HG03095 (cell line): Measurements from ENCODE around the gene PPP1R12C.
"Not testable (repeated sequence)": the region's sequence is repeated elsewhere in the genome, so short reads cannot be mapped to it uniquely, and the experiment has no call there.

ENCODE experiments used
- ATAC-seq: cut with Tn5 transposase; IDR thresholded peaks from one replicate; pipeline ENCODE4 v1.9.1; 2021; ENCODE audit warnings: moderate library complexity; ENCODE audit not compliant: unreplicated experiment

The PPP1R12C gene

GRCh38 chr19:55076321-55076720, 41.1 kb downstream of the PPP1R12C start:
- no peak for ATAC-seq

DNA sequence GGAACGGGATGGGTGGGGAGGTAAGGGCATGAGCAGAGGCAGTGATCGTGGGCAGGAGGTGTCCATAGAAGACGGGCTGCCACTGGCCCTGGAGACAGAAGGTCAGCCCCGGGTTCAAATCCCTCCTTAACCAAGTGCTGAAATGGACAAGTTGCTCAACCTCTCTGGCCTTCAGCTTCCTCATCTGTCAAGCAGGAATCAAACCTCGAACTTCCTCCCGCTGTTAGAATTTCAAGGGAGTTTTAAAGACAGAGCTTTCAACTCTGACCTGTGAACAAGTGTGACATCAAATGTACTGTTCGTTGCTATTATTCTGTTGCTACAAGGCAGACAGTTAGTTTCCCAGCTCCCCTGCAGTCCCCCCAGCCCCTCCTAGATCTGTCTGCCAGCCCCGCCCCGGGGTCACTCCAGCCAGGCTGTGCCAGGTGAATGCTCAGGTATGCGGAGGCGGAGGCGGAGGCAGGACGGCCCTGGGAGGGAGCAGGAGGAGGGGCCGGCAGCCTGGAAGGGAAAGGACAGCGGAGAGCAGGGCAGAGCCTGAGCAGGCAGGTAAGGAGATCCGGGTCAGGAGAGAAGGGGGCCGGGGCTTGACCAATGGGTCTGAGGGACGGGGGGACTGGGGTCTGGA, 42.0 kb downstream of the PPP1R12C start, which contains the start of gene EPS8L1:
Gene EPS8L1 (plus strand): TSS at position 499 of the 628 bp plus-strand sequence. CDS start 576 bp downstream, outside the sequence.
- no peak for ATAC-seq

DNA sequence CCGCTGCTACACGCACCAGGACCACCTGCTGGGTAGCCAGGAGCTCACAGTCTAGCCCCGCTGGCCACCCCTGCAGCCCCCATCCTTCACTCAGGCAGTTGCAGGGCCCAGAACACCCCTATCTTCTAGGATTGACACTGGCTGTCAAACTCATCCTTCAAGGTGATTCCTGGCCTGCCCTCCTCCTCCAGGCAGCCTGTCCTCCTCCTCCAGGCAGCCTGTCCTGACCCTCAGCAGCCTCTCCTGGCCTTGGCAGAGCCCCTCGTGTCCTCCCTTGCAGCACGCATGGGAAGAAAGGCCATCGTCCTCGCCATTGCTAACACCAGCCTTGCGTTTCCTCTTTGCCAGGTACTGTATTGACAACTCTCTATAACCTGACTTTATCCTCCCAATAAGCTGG, 45.5 kb downstream of the PPP1R12C start:
- no peak for ATAC-seq

GRCh38 chr19:55071129-55071502, 46.3 kb downstream of the PPP1R12C start:
- no peak for ATAC-seq

GRCh38 chr19:55070466-55071128, 46.8 kb downstream of the PPP1R12C start:
- ATAC-seq = no peak

DNA sequence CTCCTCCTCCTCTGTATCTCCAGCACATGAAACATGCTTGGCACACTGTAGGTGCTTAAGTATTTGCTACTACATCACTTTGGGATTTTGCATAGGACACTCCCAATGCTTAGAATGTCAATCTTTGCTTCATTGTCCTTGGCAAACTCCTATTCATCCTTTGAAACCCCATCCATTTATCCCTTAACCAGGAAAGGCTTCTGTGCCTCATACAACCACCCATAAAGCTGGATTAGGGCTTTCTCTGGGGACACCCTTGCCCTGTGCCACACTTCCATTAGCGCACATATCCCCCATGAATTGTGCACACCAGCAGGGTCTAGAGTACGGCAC, 47.6 kb downstream of the PPP1R12C start:
- no peak for ATAC-seq

DNA sequence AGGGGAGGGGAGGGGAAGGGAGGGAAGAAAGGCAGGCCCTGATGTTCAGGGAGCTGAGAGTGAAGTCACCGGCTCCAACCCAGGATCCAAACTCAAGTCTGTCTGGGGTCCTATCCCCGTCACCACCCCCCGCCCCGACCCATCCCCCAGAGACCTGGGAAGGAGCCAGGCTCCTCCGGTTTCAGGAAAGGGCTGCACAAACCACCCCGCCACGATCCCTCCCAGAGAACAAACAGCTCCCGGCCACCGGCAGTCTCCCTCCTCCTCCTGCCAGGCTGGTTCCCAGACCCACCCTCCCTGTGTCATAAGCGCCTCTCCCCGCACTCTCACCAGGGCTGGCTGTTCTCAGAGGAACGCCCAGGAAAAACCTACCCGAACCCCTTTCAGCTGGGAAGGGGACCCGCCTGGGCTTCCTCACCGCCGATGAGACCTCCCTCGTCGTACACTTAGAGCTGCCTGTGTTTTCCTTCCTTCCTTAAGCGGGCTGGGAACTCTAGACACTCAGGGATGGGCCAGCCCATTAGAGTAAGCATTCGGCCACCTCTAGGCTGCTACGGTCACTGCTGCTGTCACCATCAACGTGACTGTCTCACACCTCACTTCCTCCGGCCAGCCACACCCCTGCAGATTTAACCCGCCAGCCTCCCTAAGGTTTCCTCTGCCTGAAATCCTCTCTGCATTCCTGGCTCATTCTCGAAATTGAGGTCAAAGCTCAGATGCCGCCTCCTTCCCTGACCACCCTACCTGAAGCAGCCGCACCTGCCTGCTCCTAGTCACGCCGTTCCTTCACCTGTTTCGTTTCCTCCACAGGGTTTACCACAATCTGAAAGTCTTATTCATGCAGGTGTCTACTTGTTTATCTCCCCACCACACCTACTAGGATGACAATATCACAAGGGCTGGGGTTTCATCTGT, 48.2 kb downstream of the PPP1R12C start:
- ATAC-seq = no peak

DNA sequence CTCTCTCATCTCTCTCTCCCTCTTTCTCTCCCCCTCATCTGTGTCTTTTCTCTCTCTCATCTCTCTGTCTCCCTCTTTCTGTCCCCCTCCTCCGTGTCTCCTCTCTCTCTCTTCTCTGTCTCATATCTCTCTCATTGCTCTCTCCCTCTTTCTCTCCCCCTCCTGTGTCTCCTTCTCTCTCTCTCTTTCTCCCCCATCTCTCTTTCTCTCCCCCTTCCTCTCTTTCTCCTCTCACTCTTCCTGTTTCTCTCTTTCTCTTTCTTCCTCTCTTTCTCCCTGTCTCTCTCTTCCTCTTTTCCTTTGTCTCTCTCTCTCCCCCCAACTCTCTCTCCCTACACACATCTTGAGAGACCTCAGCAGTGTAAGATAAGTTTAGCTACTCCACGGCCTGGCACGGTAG, 49.6 kb downstream of the PPP1R12C start:
- no peak for ATAC-seq

DNA sequence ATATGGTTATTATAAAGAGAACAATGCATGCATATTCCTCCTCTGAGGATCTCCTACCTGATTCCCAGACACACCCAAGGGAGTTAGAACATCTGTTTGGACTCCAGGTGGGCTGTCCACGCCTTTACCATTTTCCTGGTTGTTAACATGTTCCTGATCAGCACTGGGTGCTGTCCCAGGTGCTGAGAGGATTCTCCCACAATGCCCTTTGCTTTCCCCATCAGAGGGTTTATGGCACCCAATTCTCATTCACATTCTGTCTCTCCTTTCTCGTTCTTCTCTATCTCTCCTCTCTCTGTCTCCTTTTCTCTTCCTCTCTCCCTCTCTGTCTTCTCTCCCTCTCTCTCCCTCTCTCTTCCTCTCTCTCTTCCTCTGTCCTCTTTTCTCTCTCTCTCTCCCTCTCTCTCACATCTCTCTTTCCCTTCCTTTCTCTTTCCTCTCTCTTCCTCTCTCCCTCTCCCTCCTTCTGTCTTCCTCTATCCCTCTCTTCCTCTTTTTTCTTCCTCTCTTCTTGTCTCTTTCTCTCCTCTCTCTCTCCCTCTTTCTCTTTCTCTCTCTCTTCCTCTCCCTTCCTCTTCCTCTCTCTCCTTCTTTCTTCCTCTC, 51.2 kb downstream of the PPP1R12C start:
- no peak for ATAC-seq

- ATAC-seq = not testable (repeated sequence)
Observed at GRCh38 chr19:55065516-55065915, 51.9 kb downstream of the PPP1R12C start.

DNA sequence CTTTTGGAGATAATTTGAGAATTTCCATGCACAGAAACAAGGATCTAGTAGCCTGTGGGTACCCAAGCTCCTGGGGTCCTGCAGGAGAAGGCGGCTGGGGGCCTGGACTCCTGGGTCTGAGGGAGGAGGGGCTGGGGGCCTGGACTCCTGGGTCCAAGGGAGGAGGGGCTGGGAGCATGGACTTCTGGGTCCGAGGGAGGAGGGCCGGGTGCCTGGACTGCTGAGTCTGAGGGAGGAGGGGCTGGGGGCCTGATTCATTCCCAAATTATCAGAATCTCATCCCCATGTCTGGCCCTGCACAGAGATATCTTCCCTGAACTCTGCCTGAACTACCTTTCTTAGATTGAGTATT, 54.0 kb downstream of the PPP1R12C start:
- no peak for ATAC-seq

- peak; percentile 83 for ATAC-seq
Observed at GRCh38 chr19:55062735-55063491, 54.5 kb downstream of the PPP1R12C start, which contains the start of gene RDH13. TSS of gene RDH13 (minus strand) at chr19:55063148. CDS start at chr19:55063032, 116 bp downstream.

GRCh38 chr19:55060287-55060686, 57.1 kb downstream of the PPP1R12C start:
- not testable (repeated sequence) for ATAC-seq

- no peak for ATAC-seq
Observed at GRCh38 chr19:55058781-55059610, 58.4 kb downstream of the PPP1R12C start.

DNA sequence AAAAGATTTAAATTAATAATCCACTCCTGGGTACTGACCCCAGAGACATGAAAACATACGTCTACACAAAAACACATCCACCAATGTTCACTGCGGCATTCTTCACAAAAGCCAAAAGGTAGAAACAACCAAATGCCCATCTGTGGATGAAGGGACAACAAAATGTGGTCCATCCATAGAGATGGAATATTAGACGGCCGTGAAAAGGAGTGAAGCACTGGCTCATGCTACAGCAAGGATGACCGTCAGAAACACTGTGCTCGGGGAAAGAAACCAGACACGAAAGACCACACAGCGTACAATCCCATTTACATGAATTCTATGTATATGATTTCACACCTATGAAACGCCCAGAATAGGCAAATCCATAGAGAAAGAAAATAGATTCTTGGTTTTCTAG, 60.6 kb downstream of the PPP1R12C start:
- no peak for ATAC-seq

- ATAC-seq = no peak
Observed at GRCh38 chr19:55053735-55054134, 63.7 kb downstream of the PPP1R12C start.

- ATAC-seq = no peak
Observed at GRCh38 chr19:55050749-55051532, 66.5 kb downstream of the PPP1R12C start.

GRCh38 chr19:55048446-55048845, 69.0 kb downstream of the PPP1R12C start:
- ATAC-seq = no peak

GRCh38 chr19:55047951-55048350, 69.5 kb downstream of the PPP1R12C start:
- ATAC-seq = no peak
